AG04449 (cell line): ENCODE results near the gene CRYBB1.

Experiments
- CTCF ChIA-PET: fragments of 350-600 bp; formaldehyde crosslinking; extraction: SDS; loops from one replicate; lab custom pipeline; 2021; ENCODE audit warnings: antibody characterized with exemption; lab: Yijun Ruan, JAX
- POLR2A ChIA-PET: fragments of 400-600, 350-600 bp; formaldehyde crosslinking; extraction: SDS; loops from one replicate; lab custom pipeline; 2020; ENCODE audit warnings: antibody characterized with exemption, inconsistent platforms; lab: Yijun Ruan, JAX
- DNase-seq: peaks from one replicate; pipeline ENCODE4 v3.0.0-alpha.2; 2010; ENCODE audit warnings: low read depth, low spot score
- H3K4me3 ChIP-seq: 2 replicates; pipeline ENCODE4 v1.5.1; 2011; ENCODE audit warnings: low read depth, mild to moderate bottlenecking, control low read depth, low read length
- CTCF ChIP-seq: IDR thresholded peaks from one replicate; pipeline ENCODE4 v1.5.1; 2011; ENCODE audit warnings: mild to moderate bottlenecking, moderate library complexity, low read length, control low read depth, inconsistent platforms; ENCODE audit not compliant: insufficient read depth; ENCODE audit errors: missing control alignments

Gene CRYBB1

DNA sequence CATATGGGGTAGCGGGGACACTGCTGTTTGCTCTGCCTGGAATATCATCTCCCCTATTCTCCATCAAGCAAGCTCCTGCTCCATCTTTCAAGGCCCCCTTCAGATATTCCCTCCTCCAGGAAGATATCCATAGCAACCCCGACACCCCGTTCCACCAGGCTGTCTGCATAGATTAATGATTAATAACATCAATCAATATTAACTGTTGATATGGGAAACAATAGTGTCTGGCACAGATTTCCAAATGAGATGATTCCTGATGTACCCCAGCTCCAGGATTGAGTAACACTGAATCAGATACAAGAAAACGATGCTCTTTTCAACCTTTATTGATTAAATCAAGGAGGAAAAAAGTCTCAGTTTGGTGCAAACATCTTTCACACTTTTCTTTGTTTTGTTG lies 20.3 kb downstream of the CRYBB1 start:
- no peak for DNase-seq
- no peak for TF ChIP-seq CTCF
- CTCF ChIA-PET, result no interaction called here
- POLR2A ChIA-PET, result no interaction called here
- no peak overlapping the region for H3K4me3 ChIP-seq

DNA sequence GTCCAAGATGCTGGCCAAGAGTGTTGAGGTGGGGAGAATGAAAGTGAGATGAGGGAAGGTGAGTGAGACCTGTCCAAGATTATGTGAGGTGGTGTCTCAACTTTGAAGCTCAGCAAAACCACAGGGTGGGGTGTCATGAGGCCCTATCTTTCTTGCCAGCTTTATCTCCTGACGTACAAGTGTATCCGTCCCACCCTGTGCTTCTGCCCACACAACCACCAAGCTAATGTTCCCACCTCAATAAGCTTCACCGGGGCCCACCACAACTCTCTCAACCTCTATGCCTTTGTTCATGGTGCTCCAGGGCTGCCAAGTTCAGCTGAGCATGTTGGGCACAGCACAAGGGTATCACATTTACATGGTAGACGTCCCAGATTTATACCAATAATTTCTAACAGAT lies 20.8 kb downstream of the CRYBB1 start:
- no peak for TF ChIP-seq CTCF
- no peak overlapping the region for H3K4me3 ChIP-seq
- ChIA-PET POLR2A (no interaction called here), CTCF (no interaction called here)
- DNase-seq, result no peak

DNA sequence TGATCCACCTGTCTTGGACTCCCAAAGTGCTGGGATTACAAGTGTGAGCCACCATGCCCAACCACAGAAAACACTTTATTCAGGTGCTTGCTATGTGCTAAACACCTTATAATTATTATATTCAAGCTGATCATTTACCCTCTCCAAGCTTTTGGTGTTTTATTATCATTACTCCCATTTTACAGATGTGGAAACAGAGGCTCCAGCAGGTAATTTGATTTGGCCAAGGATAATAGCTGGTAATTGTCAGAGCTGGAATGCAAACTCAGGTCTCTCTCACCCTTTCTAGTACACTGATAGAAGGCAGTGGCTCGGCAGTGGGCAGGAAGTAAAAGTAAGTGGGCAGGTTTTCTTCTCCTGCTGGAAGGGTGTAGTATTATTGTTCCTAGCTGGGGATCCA lies 24.1 kb downstream of the CRYBB1 start:
- POLR2A ChIA-PET, result no interaction called here
- TF ChIP-seq CTCF, result no peak
- no peak overlapping the region for H3K4me3 ChIP-seq
- CTCF ChIA-PET, result no interaction called here
- DNase-seq, result no peak

- CTCF ChIA-PET, result interaction anchor here (0.9 kb wide), 1 partner anchor 12 kb away, joined by 3 read pairs; no protein-coding TSS in a partner anchor
- no peak for DNase-seq
- no peak for TF ChIP-seq CTCF
- POLR2A ChIA-PET, result no interaction called here
- H3K4me3 ChIP-seq, result no peak overlapping the region
Measured at GRCh38 chr22:26592421-26592891, 25.4 kb downstream of the CRYBB1 start.

GRCh38 chr22:26589845-26590736 lies 27.7 kb downstream of the CRYBB1 start, which contains the start of gene TPST2:
TPST2 (minus strand) TSS chr22:26590132; CDS start chr22:26541630, 48,502 bp downstream.
- ChIA-PET POLR2A (no interaction called here), CTCF (interaction anchor here (1.2 to 1.5 kb wide), 2 partner anchors 87 to 106 kb away, joined by 3 read pairs; no protein-coding TSS in a partner anchor)
- H3K4me3 ChIP-seq, result peak within 1 kb of the TSS; percentile 75

More at GRCh38 chr22:26589845-26590736, 27.7 kb downstream of the CRYBB1 start, which contains the start of gene TPST2:
- no peak for DNase-seq
- no peak for TF ChIP-seq CTCF
